SK-N-SH (cell line): ENCODE measurements around the gene COL5A1. TPM values are rescaled to one million over a fixed set of nuclear protein-coding genes. Genes with fewer than 3 reads are reported as not detected.

Experiments
- CTCF ChIA-PET: fragments of 300-600, 350-600 bp; formaldehyde crosslinking; extraction: SDS; loops from one replicate; lab custom pipeline; 2021; lab: Yijun Ruan, JAX
- POLR2A ChIA-PET: fragments of 350-600 bp; sonication (Branson Sonifier 250); formaldehyde crosslinking; extraction: SDS; loops from one replicate; lab custom pipeline; 2020; ENCODE audit warnings: antibody characterized with exemption, inconsistent platforms; lab: Yijun Ruan, JAX
- DNase-seq: peaks from one replicate; pipeline ENCODE4 v3.0.0; 2012
- H2AFZ ChIP-seq: fragments of 200-600 bp; sonication (generic); 2 replicates; pipeline ENCODE4 v1.8.1; 2016; ENCODE audit warnings: antibody characterized with exemption, mild to moderate bottlenecking, low read depth
- H3F3A ChIP-seq: fragments of 200-600 bp; sonication (generic); replicated peaks from 2 replicates; pipeline ENCODE3; 2016; ENCODE audit warnings: antibody characterized with exemption, mild to moderate bottlenecking; ENCODE audit not compliant: insufficient read depth
- H3K27ac ChIP-seq, 2 experiments: fragments of 200-500 bp in 1 of 2; fragments of 200-600 bp in 1 of 2; sonication (Bioruptor generic) in 1 of 2; sonication (generic), shearing (Covaris generic) in 1 of 2; 2 replicates each; pipeline versions ENCODE4 v1.5.1 to v1.6.1; 2014 to 2016; ENCODE audit warnings: low read depth in 2 of 2, inconsistent platforms in 1 of 2, low read length in 1 of 2, mild to moderate bottlenecking in 1 of 2, mixed read lengths in 1 of 2
- H3K27me3 ChIP-seq: fragments of 200-600 bp; sonication (generic), shearing (Covaris generic); 2 replicates; pipeline ENCODE4 v1.6.1; 2016; ENCODE audit warnings: mixed run types; ENCODE audit not compliant: insufficient read depth
- H3K36me3 ChIP-seq, 2 experiments: fragments of 200-500 bp in 1 of 2; fragments of 200-600 bp in 1 of 2; sonication (Bioruptor generic) in 1 of 2; sonication (generic) in 1 of 2; replicated peaks in 1 of 2; 2 replicates each; pipeline versions ENCODE3 to v1.5.1; 2014 to 2016; ENCODE audit warnings: low read length in 1 of 2, mild to moderate bottlenecking in 1 of 2; ENCODE audit not compliant: insufficient read depth in 2 of 2, control insufficient read depth in 1 of 2
- H3K4me1 ChIP-seq, 2 experiments: fragments of 200-500 bp in 1 of 2; fragments of 200-600 bp in 1 of 2; sonication (Bioruptor generic) in 1 of 2; sonication (generic), shearing (Covaris generic) in 1 of 2; 2 replicates each; pipeline versions ENCODE4 v1.5.1 to v1.6.1; 2014 to 2016; ENCODE audit warnings: low read depth in 1 of 2, low read length in 1 of 2, mixed run types in 1 of 2; ENCODE audit not compliant: insufficient read depth in 2 of 2, control insufficient read depth in 1 of 2
- H3K4me2 ChIP-seq: fragments of 200-600 bp; sonication (generic), shearing (Covaris generic); 2 replicates; pipeline ENCODE4 v1.6.1; 2017; ENCODE audit warnings: mixed run types
- H3K4me3 ChIP-seq, 2 experiments: fragments of 200-500 bp in 1 of 2; fragments of 200-600 bp in 1 of 2; sonication (Bioruptor generic) in 1 of 2; sonication (generic), shearing (Covaris generic) in 1 of 2; 2 replicates each; pipeline versions ENCODE4 v1.5.1 to v1.8.1; 2014 to 2016; ENCODE audit warnings: low read depth in 2 of 2, inconsistent platforms in 1 of 2, low read length in 1 of 2, mild to moderate bottlenecking in 1 of 2, mixed read lengths in 1 of 2, moderate library complexity in 1 of 2
- H3K79me2 ChIP-seq: fragments of 200-600 bp; sonication (generic); 2 replicates; pipeline ENCODE4 v1.8.1; 2017; ENCODE audit warnings: mild to moderate bottlenecking; ENCODE audit not compliant: insufficient read depth
- H3K9ac ChIP-seq: fragments of 200-600 bp; sonication (generic); 2 replicates; pipeline ENCODE4 v1.6.1; 2017; ENCODE audit warnings: mixed run types
- H3K9me2 ChIP-seq: fragments of 200-600 bp; sonication (generic); 2 replicates; pipeline ENCODE4 v1.6.1; 2017; ENCODE audit warnings: mixed run types
- H3K9me3 ChIP-seq: fragments of 200-600 bp; sonication (generic); 2 replicates; pipeline ENCODE4 v1.6.1; 2017; ENCODE audit warnings: mixed run types, mild to moderate bottlenecking, moderate library complexity
- H4K20me1 ChIP-seq: fragments of 200-600 bp; sonication (generic); 2 replicates; pipeline ENCODE4 v1.6.1; 2017; ENCODE audit warnings: mild to moderate bottlenecking, mixed run types; ENCODE audit not compliant: insufficient read depth
- ELF1 ChIP-seq: IDR thresholded peaks from 2 replicates; pipeline ENCODE4 v1.4.0; 2012
- GATA2 ChIP-seq: sonication (generic); formaldehyde crosslinking; IDR thresholded peaks from 2 replicates; pipeline ENCODE4 v1.5.0; 2020; ENCODE audit warnings: mild to moderate bottlenecking, missing genetic modification reagents
- JUND ChIP-seq: IDR thresholded peaks from 2 replicates; pipeline ENCODE4 v1.4.0; 2012
- MEF2A ChIP-seq: IDR thresholded peaks from 2 replicates; pipeline ENCODE4 v1.4.0; 2012; ENCODE audit warnings: low read depth, borderline replicate concordance
- RFX5 ChIP-seq: IDR thresholded peaks from 2 replicates; pipeline ENCODE4 v1.6.1; 2012; ENCODE audit warnings: mild to moderate bottlenecking, improper control_type of control experiment, low read length
- SIN3A ChIP-seq: IDR thresholded peaks from 2 replicates; pipeline ENCODE4 v1.6.1; 2012; ENCODE audit warnings: low read depth, mild to moderate bottlenecking, low read length, moderate library complexity, borderline replicate concordance
- TAF1 ChIP-seq: IDR thresholded peaks from 2 replicates; pipeline ENCODE4 v1.6.1; 2012; ENCODE audit warnings: low read depth, mild to moderate bottlenecking, low read length, moderate library complexity, borderline replicate concordance
- TCF12 ChIP-seq: IDR thresholded peaks from 2 replicates; pipeline ENCODE4 v1.4.0; 2012
- TEAD4 ChIP-seq: IDR thresholded peaks from 2 replicates; pipeline ENCODE4 v1.4.0; 2012; ENCODE audit warnings: mild to moderate bottlenecking, borderline replicate concordance; ENCODE audit not compliant: insufficient read depth
- YY1 ChIP-seq: IDR thresholded peaks from 2 replicates; pipeline ENCODE4 v1.4.0; 2012; ENCODE audit warnings: low read depth, mild to moderate bottlenecking
- ZBTB33 ChIP-seq: IDR thresholded peaks from 2 replicates; pipeline ENCODE4 v1.4.0; 2012; ENCODE audit warnings: low read depth, borderline replicate concordance
- WGBS: methylation state at CpG from one replicate; pipeline ENCODE4 v1.1.6; 2017; ENCODE audit warnings: low lambda C conversion rate; 5-methylcytosine and 5-hydroxymethylcytosine counted together
- polyA plus RNA-seq, 3 experiments: library from polyadenylated mRNA; depleted of rRNA; stranded (reverse); fragments of >200 nt; gene quantifications; 2 replicates each; pipeline ENCODE4 v1.2.3, GENCODE V29; 2012
- TF ChIP-seq, protein P1 (sequence below): IDR thresholded peaks from 2 replicates; pipeline ENCODE4 v1.6.1; 2012; ENCODE audit warnings: mild to moderate bottlenecking, low read depth, low read length, moderate library complexity
- TF ChIP-seq, protein P2 (sequence below): fragments of 200-600 bp; sonication (generic); IDR thresholded peaks from 2 replicates; pipeline ENCODE4 v1.6.1; 2017; ENCODE audit warnings: antibody characterized with exemption, mild to moderate bottlenecking, moderate library complexity

The COL5A1 gene
- polyA plus RNA-seq, 1 of the 3 experiments (the other 2 are of a cell fraction) = 73.8 TPM

DNA sequence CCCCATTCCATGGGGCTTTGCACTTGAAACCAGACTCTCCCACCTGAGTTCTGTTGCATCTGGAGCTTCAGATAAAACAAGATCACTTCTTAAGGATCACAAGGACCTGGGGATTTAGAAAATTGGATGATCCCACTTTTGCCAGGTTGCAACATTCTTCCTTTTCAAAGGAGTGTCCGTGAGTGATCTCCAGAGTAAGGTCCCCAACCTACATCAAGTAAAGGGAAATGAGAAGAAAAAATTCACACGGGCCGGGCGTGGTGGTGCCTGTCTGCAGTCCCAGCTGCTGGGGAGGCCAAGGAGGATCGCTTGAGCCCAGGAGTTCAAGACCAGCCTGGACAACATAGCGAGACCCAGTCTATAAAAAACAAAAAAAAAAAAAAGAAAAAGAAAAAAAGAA is 41.2 kb upstream of the COL5A1 start (continued):
- TF ChIP-seq ZBTB33 (no peak), SIN3A (no peak), ELF1 (no peak), RFX5 (no peak), TCF12 (no peak), GATA2 (no peak), TEAD4 (no peak), TAF1 (no peak)
- TF ChIP-seq, protein P1, sequence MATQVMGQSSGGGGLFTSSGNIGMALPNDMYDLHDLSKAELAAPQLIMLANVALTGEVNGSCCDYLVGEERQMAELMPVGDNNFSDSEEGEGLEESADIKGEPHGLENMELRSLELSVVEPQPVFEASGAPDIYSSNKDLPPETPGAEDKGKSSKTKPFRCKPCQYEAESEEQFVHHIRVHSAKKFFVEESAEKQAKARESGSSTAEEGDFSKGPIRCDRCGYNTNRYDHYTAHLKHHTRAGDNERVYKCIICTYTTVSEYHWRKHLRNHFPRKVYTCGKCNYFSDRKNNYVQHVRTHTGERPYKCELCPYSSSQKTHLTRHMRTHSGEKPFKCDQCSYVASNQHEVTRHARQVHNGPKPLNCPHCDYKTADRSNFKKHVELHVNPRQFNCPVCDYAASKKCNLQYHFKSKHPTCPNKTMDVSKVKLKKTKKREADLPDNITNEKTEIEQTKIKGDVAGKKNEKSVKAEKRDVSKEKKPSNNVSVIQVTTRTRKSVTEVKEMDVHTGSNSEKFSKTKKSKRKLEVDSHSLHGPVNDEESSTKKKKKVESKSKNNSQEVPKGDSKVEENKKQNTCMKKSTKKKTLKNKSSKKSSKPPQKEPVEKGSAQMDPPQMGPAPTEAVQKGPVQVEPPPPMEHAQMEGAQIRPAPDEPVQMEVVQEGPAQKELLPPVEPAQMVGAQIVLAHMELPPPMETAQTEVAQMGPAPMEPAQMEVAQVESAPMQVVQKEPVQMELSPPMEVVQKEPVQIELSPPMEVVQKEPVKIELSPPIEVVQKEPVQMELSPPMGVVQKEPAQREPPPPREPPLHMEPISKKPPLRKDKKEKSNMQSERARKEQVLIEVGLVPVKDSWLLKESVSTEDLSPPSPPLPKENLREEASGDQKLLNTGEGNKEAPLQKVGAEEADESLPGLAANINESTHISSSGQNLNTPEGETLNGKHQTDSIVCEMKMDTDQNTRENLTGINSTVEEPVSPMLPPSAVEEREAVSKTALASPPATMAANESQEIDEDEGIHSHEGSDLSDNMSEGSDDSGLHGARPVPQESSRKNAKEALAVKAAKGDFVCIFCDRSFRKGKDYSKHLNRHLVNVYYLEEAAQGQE = no peak

DNA sequence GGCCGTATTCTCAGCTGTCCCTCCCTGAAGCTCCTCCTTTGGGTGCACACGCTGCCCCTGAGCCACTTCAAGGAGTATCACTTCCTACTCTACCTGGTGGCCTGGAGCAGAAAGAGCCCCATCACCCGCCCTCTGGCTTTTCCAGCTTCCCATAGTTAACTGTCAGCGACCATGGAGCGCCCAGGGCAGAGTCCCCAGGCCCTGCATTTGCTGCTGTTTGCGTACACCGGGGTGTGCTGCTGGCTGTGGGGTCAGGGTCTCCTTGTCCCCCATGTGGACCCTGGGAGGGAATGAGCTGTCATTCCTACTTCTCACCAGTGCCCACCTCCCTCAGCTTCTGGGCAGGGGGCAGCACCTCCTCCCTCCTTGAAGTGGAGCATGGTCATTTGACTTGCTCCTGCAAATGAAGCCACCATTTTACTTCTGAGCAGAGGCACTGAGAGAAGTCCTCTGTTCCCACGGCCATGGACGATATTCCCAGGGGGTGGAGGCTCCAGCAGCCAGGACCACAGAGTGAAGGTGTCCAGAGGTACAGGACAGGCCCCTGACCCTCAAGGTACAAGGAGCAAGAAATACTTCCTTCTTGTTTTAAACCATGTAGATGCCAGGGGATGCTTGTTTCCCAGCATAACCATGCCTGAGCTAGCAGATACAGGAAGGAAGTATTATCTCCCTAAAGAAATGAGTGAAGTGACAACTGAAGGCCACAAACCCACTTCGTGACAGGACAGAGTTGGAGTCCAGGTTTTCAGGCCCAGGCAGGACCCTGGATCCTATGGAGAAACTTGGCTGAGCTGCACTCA is 40.6 kb upstream of the COL5A1 start:
- DNase-seq = no peak
- ChIA-PET CTCF (interaction anchor here (1.1 kb wide), 1 partner anchor 9 kb away, joined by 3 read pairs; no protein-coding TSS in a partner anchor), POLR2A (no interaction called here)
- Histone ChIP-seq H3F3A (peaks cover 33% of the 10 kb centered on the region), H3K4me2 (no peak overlapping the region), H3K4me3 (no peak overlapping the region), H3K27me3 (no peaks in the 10 kb centered on the region), H3K9ac (no peak overlapping the region), H3K9me2 (no peaks in the 10 kb centered on the region), H3K36me3 (no peaks in the 10 kb centered on the region), H3K79me2 (no peaks in the 10 kb centered on the region), H2AFZ (no peak overlapping the region), H3K4me1 (0 out of 4 replicates have a peak, but pooled peaks cover 0 to 6% of the 10 kb centered on the region in 2 experiments), H3K9me3 (no peaks in the 10 kb centered on the region), H4K20me1 (no peaks in the 10 kb centered on the region), H3K27ac (peak overlapping the region in 1 of 2 experiments; percentile 98; a peak in 2 of 4 replicates)
- TF ChIP-seq JUND = no peak
- no peak for TF ChIP-seq TAF1
- TF ChIP-seq YY1 = no peak
- TF ChIP-seq, protein P2, sequence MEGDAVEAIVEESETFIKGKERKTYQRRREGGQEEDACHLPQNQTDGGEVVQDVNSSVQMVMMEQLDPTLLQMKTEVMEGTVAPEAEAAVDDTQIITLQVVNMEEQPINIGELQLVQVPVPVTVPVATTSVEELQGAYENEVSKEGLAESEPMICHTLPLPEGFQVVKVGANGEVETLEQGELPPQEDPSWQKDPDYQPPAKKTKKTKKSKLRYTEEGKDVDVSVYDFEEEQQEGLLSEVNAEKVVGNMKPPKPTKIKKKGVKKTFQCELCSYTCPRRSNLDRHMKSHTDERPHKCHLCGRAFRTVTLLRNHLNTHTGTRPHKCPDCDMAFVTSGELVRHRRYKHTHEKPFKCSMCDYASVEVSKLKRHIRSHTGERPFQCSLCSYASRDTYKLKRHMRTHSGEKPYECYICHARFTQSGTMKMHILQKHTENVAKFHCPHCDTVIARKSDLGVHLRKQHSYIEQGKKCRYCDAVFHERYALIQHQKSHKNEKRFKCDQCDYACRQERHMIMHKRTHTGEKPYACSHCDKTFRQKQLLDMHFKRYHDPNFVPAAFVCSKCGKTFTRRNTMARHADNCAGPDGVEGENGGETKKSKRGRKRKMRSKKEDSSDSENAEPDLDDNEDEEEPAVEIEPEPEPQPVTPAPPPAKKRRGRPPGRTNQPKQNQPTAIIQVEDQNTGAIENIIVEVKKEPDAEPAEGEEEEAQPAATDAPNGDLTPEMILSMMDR = no peak
- no peak for TF ChIP-seq MEF2A
- WGBS = 97% methylated on average over 5 of the region's 10 CpGs
